ENCODE measurements around the gene MYOZ3.

The MYOZ3 gene

GRCh38 chr5:150703762-150704161 lies 42.7 kb downstream of the MYOZ3 start:
- FAIRE-seq, result no peak

GRCh38 chr5:150706776-150707390 lies 45.8 kb downstream of the MYOZ3 start:
- FAIRE-seq, result no peak

GRCh38 chr5:150710165-150710564 lies 49.1 kb downstream of the MYOZ3 start:
- no peak for FAIRE-seq

GRCh38 chr5:150723845-150724244 lies 62.8 kb downstream of the MYOZ3 start:
- FAIRE-seq, result no peak

All from TTC549 (cell line).